Stimulated activated CD8-positive, alpha-beta memory T cell treated with anti-CD3 and anti-CD28 coated beads, Interleukin-7, amount 100 ng/mL, for 1 hour (primary cell): Measurements from ENCODE around the gene PDE4DIP.
"Not testable (repeated sequence)": the region's sequence is repeated elsewhere in the genome, so short reads cannot be mapped to it uniquely, and the experiment has no call there.

Experiments
- DNase-seq, 2 donors: peaks; one replicate each; pipeline ENCODE4 v3.0.0-alpha.2; 2020; ENCODE audit warnings: low read depth in 2 of 2

The PDE4DIP gene

DNA sequence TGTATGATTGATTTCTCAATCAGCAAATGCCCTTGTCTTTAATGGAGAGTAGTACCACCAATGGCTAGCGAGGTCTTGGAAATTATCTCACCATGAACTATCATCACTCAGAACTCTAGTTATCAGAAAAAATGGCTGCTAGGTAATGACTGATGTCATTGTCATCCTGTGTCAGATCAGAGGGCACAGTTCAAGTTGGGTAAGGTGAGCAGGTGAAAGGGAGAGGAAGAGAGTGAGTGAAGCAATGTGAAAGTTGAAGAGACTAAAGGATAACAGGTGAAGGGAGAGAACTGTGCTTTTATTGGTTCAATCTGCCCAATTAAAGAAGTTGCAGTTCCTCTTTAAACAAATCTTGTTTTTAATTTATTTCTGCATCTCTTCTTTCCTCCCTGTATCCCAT is 76.8 kb downstream of the PDE4DIP start:
- DNase-seq, result not testable (repeated sequence)

DNA sequence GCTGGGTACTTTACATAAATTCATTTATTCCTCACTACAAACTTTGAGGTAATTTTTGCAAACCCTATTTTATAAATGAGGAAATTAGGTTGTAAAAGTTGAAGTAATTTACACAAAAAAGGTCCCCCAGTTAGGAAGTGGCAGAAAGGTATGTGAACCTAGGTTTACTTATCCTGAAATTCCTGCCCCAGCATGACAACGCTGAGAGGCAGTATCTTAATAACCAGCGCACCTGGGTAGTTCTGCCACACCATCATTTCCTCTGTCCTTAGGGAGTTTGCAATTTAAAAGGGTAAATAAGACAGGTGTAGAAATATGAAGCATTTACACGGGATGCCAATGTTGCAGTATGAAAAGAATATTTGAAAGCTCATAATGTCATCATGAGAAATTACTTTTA is 79.6 kb downstream of the PDE4DIP start:
- DNase-seq, result not testable (repeated sequence)

DNA sequence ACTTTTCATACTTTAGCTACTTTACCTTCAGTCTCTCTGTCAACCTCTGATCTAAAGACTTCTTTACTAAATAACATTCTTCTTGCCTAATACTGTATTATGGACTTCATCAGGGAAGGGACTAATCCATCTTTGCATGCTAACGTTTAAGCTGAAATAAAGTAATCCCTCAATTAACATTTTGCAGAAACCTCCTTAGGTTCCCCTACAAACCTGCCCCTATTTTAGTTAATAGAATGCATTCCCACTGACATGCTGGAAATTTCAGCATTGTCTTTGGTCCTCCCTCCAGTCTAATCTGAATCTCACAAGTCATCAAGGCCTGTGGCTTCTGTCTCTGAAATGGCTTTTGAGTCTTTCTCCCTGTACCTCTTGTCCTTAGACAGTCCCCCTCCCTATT is 83.4 kb downstream of the PDE4DIP start:
- not testable (repeated sequence) for DNase-seq

DNA sequence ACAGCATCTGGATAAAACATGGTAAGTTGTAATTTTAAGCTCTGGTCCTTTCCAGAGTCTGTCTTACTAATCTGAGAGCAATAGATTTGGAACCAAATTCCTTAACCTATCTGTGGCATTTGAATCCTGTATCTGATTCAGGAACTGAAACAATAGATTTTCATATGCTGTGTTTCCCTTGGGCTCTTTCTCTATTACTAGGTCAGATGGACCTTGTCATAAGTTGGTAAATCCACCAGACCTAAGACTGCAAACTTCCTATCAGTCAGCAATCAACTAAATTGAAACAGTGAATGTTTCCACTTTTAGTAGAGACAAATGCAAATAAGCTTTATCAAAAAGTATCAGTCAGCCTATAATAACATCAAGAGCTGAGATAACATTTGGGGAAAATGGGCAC is 85.0 kb downstream of the PDE4DIP start:
- not testable (repeated sequence) for DNase-seq

DNA sequence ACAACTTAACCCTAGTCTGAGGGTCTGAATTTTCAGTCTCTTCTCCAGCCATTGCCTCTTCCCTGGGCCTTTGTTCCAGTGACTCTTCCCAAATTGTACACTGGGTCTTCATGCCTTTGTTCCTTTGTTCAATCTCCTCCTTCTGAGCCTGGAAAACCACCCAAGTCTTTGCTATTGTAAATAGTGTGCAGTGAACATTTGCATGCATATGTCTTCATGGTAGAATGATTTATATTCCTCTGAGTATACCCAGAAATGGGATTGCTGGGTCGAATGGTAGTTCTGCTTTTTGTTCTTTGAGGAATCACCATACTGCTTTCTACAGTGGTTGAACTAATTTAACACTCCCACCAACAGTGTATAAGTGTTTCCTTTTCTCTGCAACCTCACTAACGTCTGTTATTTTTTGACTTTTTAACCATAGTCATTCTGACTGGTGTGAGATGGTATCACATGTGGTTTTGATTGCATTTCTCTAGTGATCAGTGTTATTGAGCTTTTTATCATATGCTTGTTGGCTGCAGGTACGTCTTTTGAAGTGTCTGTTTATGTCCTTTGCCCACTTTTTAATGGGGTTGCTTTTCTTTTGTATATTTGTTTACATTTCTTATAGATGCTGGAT is 91.3 kb downstream of the PDE4DIP start:
- DNase-seq, result not testable (repeated sequence)

DNA sequence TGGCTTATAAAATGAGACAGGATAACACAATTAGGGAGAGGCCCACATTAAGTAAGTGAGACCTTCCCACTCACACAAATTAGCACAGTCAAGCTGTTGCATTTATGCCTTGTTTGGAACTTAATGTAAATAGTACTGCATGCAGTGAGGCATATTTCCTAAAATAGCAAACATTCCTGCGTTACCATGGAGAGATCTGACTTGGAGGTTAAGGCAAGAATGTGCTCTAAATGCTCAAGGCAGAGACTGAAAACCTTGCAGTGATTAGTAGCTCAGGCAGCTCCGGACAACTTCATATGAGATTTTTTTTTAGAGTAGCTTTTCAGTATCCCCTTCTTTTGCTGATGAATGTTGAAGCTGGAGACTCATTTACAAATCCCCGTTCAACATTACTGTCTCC is 98.7 kb downstream of the PDE4DIP start:
- DNase-seq, result not testable (repeated sequence)

DNA sequence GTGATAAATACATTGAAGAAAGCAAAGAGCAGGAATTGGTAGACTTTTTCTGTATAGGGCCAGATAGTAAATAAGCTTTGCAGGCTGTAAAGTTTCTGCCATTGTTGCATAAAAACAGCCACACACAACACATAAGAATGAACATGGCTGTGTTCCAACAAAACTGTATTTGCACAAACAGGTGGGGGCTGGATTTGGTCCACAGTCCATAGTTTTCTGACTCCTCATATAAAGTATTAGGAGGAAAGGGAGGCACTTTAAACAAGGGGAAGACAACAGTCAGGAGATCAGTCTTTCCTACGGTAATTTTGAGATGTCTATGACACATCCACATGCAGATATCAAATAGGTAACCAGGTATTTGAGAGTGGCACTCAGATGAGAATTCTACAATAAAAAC is 100.9 kb downstream of the PDE4DIP start:
- not testable (repeated sequence) for DNase-seq

DNA sequence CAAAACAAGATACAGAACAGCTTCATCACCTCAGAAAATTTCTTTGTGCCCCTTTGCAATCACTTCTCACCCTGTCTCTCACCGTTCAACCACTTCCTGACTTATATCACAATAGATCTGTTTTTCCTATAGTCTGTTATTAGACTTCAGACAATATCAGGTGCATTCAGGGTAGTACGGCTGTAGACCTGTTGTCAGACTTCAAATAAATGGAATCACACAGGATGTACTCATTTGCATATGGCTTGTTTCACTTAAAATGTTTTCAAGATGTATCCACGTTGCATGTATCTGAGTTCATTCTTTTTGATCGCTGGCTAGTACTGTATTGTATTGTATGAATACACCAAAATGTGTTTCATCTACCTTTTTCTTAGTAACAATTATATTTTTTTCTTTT is 104.5 kb downstream of the PDE4DIP start:
- DNase-seq, result not testable (repeated sequence)

DNA sequence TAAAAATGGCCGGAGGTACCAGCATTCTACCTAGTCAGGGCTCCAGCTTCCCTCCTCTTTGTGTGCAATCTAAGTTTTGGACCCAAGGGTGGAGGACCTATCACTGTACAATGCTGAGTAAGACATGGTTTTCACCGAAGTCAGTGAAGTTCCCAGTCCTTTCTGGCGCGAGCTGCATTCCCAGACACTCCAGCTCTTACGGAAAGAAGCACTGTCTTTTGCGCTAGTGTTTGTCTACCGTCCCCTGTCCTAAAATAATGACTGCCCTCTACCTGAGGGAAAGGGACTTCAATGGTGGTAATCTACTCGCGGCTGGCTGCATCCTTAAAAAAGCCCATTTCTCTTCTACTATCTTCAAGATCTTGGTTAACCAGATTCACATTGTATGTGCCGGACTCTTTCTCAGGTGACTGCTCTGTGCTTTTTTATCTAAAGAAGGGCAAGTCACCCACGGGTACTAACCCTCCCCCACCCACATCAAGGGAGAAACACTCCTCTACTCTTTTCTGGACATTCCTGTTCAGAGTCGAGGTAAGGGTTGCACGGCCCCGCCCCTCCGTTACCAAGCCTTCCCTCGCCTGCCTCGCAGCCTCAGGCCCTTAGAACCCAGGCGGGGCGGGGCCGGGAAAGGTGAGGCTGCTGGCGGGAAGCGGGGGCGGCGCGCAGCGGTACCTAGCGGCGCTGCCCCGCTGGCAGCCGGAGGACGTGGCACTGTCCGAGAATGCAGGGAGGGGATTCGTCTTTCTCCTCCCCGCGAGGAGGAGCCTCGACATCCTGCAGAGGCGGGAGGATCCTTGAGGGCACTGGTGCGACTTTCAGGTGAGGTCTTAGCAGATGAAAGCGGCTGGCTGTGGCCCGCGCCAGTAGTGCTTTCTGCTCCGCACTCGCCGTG is 107.4 kb downstream of the PDE4DIP start:
- peak; percentile 33 to 37 for DNase-seq

DNA sequence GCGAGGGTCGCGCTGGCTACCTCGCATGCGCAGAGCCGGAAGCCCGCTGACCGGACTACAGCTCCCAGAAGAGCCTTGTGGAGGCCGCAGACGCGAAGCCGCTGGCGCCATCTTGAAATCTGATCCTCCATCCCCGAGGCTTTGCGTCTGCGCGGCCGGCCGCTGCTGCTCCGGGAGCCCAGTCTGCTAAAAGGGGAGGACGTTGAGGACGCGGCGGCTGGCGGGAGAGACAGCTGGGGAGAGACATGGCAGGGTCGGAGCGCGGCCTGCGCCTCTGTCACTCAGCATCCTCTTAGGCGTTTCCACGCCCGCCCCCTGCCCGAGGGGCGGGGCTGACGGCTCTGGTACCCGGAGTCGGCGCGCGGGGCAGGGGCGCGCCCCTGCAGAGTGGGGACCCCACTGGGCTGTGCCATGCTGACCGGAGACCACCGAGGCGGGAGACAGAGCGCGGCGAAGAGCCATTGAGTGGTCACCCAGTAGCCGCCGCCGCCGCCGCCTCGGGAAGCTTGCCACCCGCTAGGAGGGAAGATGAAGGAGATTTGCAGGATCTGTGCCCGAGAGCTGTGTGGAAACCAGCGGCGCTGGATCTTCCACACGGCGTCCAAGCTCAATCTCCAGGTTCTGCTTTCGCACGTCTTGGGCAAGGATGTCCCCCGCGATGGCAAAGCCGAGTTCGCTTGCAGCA is 108.2 kb downstream of the PDE4DIP start:
- DNase-seq, result peak; percentile 16 to 35

DNA sequence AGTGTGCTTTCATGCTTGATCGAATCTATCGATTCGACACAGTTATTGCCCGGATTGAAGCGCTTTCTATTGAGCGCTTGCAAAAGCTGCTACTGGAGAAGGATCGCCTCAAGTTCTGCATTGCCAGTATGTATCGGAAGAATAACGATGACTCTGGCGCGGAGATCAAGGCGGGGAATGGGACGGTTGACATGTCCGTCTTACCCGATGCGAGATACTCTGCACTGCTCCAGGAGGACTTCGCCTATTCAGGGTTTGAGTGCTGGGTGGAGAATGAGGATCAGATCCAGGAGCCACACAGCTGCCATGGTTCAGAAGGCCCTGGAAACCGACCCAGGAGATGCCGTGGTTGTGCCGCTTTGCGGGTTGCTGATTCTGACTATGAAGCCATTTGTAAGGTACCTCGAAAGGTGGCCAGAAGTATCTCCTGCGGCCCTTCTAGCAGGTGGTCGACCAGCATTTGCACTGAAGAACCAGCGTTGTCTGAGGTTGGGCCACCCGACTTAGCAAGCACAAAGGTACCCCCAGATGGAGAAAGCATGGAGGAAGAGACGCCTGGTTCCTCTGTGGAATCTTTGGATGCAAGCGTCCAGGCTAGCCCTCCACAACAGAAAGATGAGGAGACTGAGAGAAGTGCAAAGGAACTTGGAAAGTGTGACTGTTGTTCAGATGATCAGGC is 108.8 kb downstream of the PDE4DIP start:
- not testable (repeated sequence) for DNase-seq

DNA sequence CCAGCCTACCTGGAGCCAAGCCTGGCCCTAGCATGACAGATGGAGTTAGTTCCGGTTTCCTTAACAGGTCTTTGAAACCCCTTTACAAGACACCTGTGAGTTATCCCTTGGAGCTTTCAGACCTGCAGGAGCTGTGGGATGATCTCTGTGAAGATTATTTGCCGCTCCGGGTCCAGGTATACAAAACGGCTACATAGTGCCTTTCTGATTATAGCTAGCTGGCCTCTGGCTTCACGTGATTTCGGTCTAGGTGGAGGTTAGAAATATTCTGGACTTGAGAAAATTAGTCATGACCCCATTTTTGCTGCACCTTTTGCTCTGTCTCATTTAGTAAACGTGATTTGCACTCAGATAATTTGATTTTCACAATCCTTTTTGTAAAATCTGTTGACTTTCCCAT is 109.5 kb downstream of the PDE4DIP start:
- DNase-seq, result not testable (repeated sequence)

DNA sequence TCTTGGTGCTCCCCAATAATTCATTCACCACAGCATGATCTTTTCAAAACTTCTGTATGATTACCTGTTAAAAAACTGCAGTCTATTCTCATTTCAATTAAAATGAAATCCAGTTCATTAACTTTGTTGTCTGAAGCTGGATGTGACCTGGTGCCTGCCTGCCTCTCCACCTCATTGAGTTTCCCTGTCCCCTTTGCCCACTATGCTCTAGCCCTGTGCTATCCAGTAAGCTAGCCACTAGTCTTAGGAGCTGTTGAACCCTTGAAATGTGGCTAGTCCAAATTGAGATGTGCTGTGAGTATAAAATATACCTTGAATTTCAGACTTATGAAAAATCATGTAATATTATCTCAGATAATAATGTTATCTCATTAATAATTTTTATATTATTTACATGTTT is 114.1 kb downstream of the PDE4DIP start:
- DNase-seq, result not testable (repeated sequence)

DNA sequence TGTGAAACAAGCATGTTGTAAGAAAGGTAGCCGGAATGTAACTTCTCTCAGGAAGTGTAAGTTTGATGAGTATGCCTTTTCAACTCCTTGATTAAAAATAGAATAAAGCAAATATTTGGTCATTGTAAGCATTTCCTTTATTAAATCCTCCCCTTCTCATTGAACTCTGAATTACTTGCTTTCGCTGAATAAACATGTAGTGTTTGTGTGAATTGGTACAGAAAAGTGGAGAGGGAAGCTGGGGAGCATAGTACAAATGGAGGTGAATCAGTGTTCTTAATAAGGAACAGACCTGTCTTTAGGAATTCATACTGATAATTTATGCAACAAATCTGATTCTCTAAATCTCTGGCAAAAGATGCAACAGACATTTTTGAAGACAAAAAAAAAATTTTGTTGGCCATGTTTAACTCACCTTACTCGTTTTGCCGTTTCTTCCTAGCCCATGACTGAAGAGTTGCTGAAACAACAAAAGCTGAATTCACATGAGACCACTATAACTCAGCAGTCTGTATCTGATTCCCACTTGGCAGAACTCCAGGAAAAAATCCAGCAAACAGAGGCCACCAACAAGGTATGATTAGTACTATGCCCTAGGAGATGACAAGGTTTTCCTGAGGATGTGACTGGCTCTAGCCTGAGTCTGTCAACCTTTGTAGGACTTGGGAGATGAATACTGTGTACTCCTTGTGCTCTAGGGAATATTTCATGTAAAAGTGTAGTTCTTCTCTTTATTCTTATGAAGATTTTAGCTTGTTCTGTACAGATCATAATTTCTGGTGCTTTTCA is 116.2 kb downstream of the PDE4DIP start:
- not testable (repeated sequence) for DNase-seq

DNA sequence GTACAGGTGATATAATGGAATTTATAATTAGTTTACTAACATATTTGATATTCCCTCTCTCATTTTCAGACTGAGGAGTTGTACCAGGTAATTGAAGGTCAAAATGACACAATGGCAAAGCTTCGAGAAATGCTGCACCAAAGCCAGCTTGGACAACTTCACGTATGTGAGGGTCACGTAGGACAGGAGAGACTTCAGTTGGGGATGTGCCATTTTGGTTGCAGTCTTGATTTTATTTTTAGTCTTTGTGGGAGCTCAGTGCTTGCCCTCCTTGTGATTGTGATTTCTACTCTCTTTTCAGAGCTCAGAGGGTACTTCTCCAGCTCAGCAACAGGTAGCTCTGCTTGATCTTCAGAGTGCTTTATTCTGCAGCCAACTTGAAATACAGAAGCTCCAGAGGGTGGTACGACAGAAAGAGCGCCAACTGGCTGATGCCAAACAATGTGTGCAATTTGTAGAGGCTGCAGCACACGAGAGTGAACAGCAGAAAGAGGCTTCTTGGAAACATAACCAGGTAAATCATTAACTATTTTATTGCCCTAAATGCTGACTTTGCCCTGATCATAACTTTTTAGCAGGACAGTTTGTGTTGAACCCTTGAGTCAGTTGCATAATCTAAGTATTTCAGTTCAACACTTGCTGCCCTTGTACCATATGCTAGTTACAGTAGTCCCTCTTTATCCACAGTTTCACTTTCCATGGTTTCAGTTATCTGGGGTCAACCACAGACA is 118.1 kb downstream of the PDE4DIP start:
- not testable (repeated sequence) for DNase-seq

DNA sequence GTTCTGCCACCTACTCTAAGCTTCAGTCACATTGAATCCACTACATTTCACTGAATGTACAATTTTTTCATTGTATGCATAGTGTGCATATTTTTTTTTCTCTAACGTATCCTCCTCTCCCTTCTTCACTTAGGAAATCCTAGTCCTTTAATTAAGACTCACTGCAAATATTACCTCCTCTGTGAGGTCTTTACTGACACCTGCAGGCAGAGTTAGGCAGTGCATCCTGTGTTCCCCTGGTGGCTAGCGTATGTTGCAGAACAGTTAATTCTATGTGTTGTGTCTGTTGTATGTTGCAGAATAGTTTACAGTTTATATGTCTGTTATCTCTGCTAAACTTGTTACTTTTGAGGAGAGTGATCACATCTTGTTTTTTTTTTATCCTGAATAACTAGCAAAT is 121.9 kb downstream of the PDE4DIP start:
- not testable (repeated sequence) for DNase-seq

DNA sequence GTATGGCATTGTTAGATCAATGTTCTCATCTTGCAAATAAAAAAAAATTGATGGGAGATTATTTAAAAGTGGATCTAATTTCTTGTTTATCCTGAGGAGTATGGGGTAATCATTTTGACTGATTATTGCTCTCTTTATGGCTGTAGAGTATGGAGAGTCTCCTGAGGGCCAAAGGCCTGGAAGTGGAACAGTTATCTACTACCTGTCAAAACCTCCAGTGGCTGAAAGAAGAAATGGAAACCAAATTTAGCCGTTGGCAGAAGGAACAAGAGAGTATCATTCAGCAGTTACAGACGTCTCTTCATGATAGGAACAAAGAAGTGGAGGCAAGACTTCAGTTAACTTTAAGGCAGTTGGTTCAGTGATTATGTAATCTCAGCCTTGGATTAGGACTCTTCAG is 123.4 kb downstream of the PDE4DIP start:
- DNase-seq, result not testable (repeated sequence)

DNA sequence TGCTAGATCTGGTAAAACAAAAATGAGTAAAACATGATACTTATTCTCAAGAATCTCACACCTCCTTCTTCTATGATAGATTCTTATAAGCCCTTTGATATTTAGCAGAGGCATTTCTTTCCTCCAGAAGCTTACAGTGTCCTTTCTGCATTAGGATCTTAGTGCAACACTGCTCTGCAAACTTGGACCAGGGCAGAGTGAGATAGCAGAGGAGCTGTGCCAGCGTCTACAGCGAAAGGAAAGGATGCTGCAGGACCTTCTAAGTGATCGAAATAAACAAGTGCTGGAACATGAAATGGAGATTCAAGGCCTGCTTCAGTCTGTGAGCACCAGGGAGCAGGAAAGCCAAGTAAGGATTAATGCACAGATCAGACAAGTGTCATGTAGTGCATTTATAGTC is 124.5 kb downstream of the PDE4DIP start:
- DNase-seq, result not testable (repeated sequence)

DNA sequence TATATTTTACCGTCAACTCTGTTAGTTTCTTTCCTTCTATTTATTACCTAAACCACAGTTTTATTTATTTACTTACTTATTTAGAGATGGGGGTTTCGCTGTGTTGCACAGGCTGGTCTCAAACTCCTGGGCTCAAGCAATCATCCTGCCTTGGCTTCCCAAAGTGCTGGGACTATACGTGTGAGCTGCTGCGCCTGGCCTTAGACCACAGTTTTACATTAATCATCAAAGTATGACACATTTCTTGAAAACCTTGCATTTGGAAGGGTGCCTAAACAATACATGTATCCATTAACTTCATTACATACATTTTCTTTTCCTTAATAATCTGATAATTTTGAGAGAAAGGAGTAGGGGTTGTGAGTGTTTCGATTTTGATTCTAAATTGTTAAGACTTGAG is 124.9 kb downstream of the PDE4DIP start:
- not testable (repeated sequence) for DNase-seq

DNA sequence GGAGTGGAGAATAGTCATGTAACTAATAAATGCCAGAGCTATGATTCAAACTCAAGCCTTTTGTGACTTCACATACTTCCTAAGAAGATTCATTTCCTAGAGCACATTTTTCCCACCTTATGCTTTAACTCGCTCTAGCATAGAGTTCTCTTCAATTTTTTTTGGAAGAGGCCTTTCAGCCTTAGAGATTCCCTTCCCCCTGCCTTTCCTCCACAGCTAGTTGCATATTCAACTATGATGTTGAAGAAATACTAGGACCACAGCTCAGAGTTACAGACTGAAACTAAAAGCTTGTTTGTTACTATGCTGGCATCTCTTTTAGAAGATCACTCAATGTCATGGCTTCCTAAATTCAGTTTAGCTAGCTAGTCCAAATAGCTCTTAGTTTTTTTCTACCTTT is 131.2 kb downstream of the PDE4DIP start:
- not testable (repeated sequence) for DNase-seq
